ENCODE results near the gene APRT. TPM values are rescaled to one million over a fixed set of nuclear protein-coding genes. Genes with fewer than 3 reads are reported as not detected.

APRT gene
- total and polyA plus RNA-seq, 10 of the 15 experiments (the other 5 are each of a cell fraction or from before 2014, with no cell fraction given), result 30.6 to 495 (median 166) TPM

DNA sequence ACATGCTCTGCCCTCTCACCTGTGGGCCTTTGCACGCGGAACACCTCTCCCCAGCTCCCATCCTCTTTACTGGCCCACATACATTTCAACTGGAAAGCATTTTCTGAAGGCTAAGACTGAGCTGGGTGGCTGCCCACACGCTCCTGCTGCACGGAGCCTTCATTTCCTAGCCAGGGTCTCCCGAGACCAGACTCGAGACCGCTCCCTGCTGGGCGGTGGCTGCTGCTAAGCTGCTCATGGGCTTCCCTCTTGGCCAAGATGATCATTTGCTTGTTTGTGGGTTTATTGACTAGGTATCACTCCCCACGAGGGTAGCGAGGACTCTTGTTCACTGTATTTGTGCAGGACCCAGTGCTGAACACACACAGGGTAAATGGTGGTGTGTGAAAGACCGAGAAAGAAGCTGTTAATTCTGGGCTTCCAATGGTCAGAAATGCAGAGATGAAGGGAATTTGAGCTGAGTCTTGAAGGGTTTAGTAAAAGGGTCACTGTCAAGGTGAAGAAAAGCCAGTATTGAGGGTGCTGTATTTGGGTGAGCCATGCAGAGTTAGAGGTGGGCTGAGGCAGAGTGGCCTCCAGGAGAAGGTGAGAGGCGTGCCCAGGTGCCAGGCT, 46.1 kb upstream of the APRT start (continued):
- TF ChIP-seq ZZZ3 (IDR thresholded peaks at IDR 0.05; ENCODE audit: control insufficient read depth, insufficient read length, low read depth), result no peak
- no peak for TF ChIP-seq NBN (IDR thresholded peaks at IDR 0.05)
- no peak for TF ChIP-seq MTA3 (IDR thresholded peaks at IDR 0.05; ENCODE audit: borderline replicate concordance, low read length)

DNA sequence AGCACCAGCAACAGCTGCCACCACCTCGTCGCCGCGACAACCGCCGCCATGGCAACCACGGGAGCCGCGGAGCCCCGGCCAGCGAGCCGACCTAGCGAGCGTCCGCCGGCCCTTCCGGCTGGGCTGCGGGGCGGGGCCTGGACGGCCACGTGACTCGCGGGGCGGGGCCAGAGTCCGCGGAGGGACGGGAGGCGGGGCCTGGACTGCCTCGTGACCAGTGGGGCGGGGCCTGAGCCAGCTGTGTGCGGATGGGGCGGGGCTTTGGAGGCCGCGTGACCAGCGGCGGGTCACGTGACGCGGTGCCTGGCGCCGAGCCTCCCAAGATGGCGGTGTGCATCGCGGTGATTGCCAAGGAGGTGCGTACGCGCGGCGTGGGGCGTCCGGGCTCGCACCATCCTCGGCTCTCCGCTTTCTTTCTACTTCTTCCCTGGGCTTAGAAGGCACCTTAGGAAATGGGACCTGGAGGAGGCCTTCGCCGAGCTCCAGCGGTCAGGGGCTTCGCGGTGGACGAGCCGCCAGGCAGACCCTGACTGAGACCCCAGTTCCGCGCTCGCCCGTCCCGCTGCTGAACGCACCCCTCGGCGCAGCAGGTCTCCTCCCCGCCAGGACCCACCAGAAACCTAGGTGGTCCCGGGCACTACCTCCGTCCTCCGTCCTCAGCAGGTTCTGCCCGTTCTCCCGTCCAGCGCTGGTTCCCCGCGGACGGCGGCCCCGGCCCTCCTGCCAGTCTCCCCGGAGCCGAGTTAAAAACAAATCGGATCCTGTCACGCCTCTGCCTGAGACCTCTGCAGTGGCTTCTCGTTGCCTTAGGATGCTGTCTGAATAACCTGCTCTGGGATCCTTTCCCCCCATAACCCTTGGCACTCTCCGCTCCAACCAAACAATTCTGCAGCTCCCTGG, 45.4 kb upstream of the APRT start, which contains the start of the genes GALNS and TRAPPC2L:
GALNS (minus strand) TSS at position 120 of the 900 bp plus-strand sequence; CDS start at position 50, 70 bp downstream.
TRAPPC2L (plus strand) TSS at position 300 of the 900 bp plus-strand sequence; CDS start at position 324, 24 bp downstream.
- Histone ChIP-seq H3K9ac (ENCODE audit: control insufficient read depth, insufficient read depth, low read length) (peak within 1 kb of the TSS; percentile 69), H4K20me1 (ENCODE audit: control insufficient read depth, insufficient read depth) (0 out of 2 replicates have a peak, but pooled peaks cover 2% of the 10 kb centered on the region), H3K79me2 (ENCODE audit: control insufficient read depth, insufficient read depth, low read length) (peaks cover 13% of the 10 kb centered on the region), H3K9me3 (replicated peaks; ENCODE audit: control insufficient read depth, insufficient read depth, low read length) (no peaks in the 10 kb centered on the region), H3K27ac (ENCODE audit: control insufficient read depth, insufficient read depth) (peak within 1 kb of the TSS; percentile 64), H3K4me2 (ENCODE audit: control insufficient read depth, insufficient read depth) (peak within 1 kb of the TSS; percentile 93), H3K27me3 (replicated peaks in 1 of 2; ENCODE audit: control insufficient read depth in 2 of 2, insufficient read depth in 2 of 2, low read length in 1 of 2) (no peaks in the 10 kb centered on the region), H3K4me1 (ENCODE audit: control insufficient read depth, insufficient read depth, low read length) (peaks cover 23% of the 10 kb centered on the region), H2AFZ (ENCODE audit: control insufficient read depth, low read depth, low read length) (peak within 1 kb of the TSS; percentile 95), H3K36me3 (ENCODE audit: control insufficient read depth in 2 of 2, insufficient read depth in 2 of 2, low read length in 1 of 2) (peaks cover 4 to 5% of the 10 kb centered on the region in 2 experiments; a peak in 3 of 4 replicates), H3K4me3 (peak within 1 kb of the TSS; percentile 88)
- in situ Hi-C loops (cut with MboI), result no loop called here
- POLR2A ChIA-PET, result interaction anchor here (0.9 to 1.5 kb wide), 6 partner anchors 45 to 308 kb away, joined by 3 to 8 read pairs (median 4); partner anchors contain the start of gene APRT
- SMC1A ChIA-PET (ENCODE audit: uncharacterized antibody, unreplicated experiment), result interaction anchor here (0.7 to 2.0 kb wide), 9 partner anchors 17 to 154 kb away, joined by 3 to 5 read pairs (median 3); no protein-coding TSS in a partner anchor
- peak; percentile 90 for ATAC-seq
- FAIRE-seq, result peak; percentile 92
- RAD21 ChIA-PET (ENCODE audit: unreplicated experiment), result interaction anchor here (0.8 to 1.8 kb wide), 9 partner anchors 45 to 360 kb away, joined by 3 to 14 read pairs (median 3); partner anchors contain the start of genes APRT, CDH15 and ZNF778
- CTCF ChIA-PET, result interaction anchor here (0.7 to 2.9 kb wide), 16 partner anchors 11 to 359 kb away, joined by 3 to 19 read pairs (median 4); partner anchors contain the start of gene APRT
- under 1% methylated on average over 79 of the region's 87 CpGs for WGBS (ENCODE audit: insufficient coverage, insufficient replicate concordance, low lambda C conversion rate, missing lambda C conversion rate)
- DNase-seq (ENCODE audit: low read depth, low spot score), result peak; percentile 69
- intact Hi-C loops (cut with micrococcal nuclease; ENCODE audit: unreplicated experiment), result loop anchor here (1.0 to 5.0 kb wide), 3 partner anchors 45 to 120 kb away; partner anchors contain the start of gene APRT
- BruUV-seq (replicated peaks), result no TSS peak
- TF ChIP-seq SMARCA5 (IDR thresholded peaks at IDR 0.05) (no peak), CREM (IDR thresholded peaks at IDR 0.05; ENCODE audit: low read depth) (0 out of 2 replicates have a peak, but pooled peaks have one; percentile 20), KDM1A (IDR thresholded peaks at IDR 0.05; ENCODE audit: borderline replicate concordance) (no peak), NBN (IDR thresholded peaks at IDR 0.05) (no peak), POLR2AphosphoS2 (IDR thresholded peaks at IDR 0.05; ENCODE audit: low read depth, low read length) (peak; percentile 75), SMAD1 (IDR thresholded peaks at IDR 0.05; ENCODE audit: low read depth, partially characterized antibody) (no peak), CREB1 (IDR thresholded peaks at IDR 0.05; ENCODE audit: low read depth) (no peak), FOXK2 (IDR thresholded peaks at IDR 0.05) (peak; percentile 41; the same call in 1 of the 2 replicates), BHLHE40 (IDR thresholded peaks at IDR 0.05; ENCODE audit: borderline replicate concordance in 1 of 2, low read depth in 2 of 2, low read length in 1 of 2) (peak; percentile 91 to 99), LARP7 (IDR thresholded peaks at IDR 0.05) (peak; percentile 27; the same call in 1 of the 2 replicates), SUZ12 (IDR thresholded peaks at IDR 0.05; ENCODE audit: unreplicated experiment) (no peak), NFYA (IDR thresholded peaks at IDR 0.05; ENCODE audit: borderline replicate concordance, low read depth, low read length) (no peak), RAD51 (IDR thresholded peaks at IDR 0.05) (peak; percentile 99), EGR1 (IDR thresholded peaks at IDR 0.05; ENCODE audit: borderline replicate concordance in 1 of 2, low read depth in 2 of 2, low read length in 2 of 2) (0 out of 3 replicates have a peak, but pooled peaks of 1 of the 2 experiments have one; percentile 17), SUPT20H (IDR thresholded peaks at IDR 0.05; ENCODE audit: borderline replicate concordance, control insufficient read depth, low read depth, low read length) (no peak), FOXM1 (IDR thresholded peaks at IDR 0.05; ENCODE audit: low read depth, low read length) (no peak)

Data from GM12878 (cell line).